Progenitor cell of endocrine pancreas (in vitro differentiated cells): ENCODE results near the gene KIAA1143. TPM values are rescaled to one million over a fixed set of nuclear protein-coding genes. Genes with fewer than 3 reads are reported as not detected.

Experiments
- DNase-seq: peaks from one replicate; pipeline ENCODE4 v3.0.0; 2021; ENCODE audit warnings: low spot score; ENCODE audit not compliant: unreplicated experiment
- H3K27ac Mint-ChIP-seq: 2 replicates; pipeline ENCODE4 v1.8.0; 2021; ENCODE audit warnings: mild to moderate bottlenecking, moderate library complexity, mixed read lengths
- H3K27me3 Mint-ChIP-seq: 2 replicates; pipeline ENCODE4 v1.8.0; 2021; ENCODE audit warnings: mixed read lengths
- H3K36me3 Mint-ChIP-seq: 2 replicates; pipeline ENCODE4 v1.8.0; 2022; ENCODE audit warnings: mixed read lengths; ENCODE audit not compliant: insufficient read depth
- H3K4me1 Mint-ChIP-seq: 2 replicates; pipeline ENCODE4 v1.8.0; 2021; ENCODE audit warnings: low read depth, mixed read lengths
- H3K4me3 Mint-ChIP-seq: 2 replicates; pipeline ENCODE4 v1.8.0; 2021; ENCODE audit warnings: low read depth, mild to moderate bottlenecking, moderate library complexity, mixed read lengths
- H3K9me3 Mint-ChIP-seq: 2 replicates; pipeline ENCODE4 v1.8.0; 2021; ENCODE audit warnings: low read depth, mixed read lengths
- long read RNA-seq: library from polyadenylated mRNA; unstranded; transcript quantifications from one replicate; pipeline ENCODE4 v2.0.0, GENCODE V29; 2020
- total RNA-seq: library from RNA; stranded (reverse); gene quantifications from 2 replicates; pipeline ENCODE4 v1.2.1, GENCODE V29; 2021
- TF ChIP-seq, protein P1 (sequence below): fragments of 200-600 bp; sonication (generic); IDR thresholded peaks from one replicate; pipeline ENCODE4 v1.5.0; 2021; ENCODE audit warnings: antibody characterized with exemption, mild to moderate bottlenecking; ENCODE audit not compliant: unreplicated experiment

KIAA1143 gene
- total RNA-seq, result 37.0 and 38.8 TPM in 2 replicates
- long read RNA-seq, full-length matches to known transcripts, result 159 of 171 reads
- long read RNA-seq, partial matches to known transcripts, result 2 of 171 reads
- long read RNA-seq, other reads (novel, unspliced or antisense), result 10 of 171 reads

DNA sequence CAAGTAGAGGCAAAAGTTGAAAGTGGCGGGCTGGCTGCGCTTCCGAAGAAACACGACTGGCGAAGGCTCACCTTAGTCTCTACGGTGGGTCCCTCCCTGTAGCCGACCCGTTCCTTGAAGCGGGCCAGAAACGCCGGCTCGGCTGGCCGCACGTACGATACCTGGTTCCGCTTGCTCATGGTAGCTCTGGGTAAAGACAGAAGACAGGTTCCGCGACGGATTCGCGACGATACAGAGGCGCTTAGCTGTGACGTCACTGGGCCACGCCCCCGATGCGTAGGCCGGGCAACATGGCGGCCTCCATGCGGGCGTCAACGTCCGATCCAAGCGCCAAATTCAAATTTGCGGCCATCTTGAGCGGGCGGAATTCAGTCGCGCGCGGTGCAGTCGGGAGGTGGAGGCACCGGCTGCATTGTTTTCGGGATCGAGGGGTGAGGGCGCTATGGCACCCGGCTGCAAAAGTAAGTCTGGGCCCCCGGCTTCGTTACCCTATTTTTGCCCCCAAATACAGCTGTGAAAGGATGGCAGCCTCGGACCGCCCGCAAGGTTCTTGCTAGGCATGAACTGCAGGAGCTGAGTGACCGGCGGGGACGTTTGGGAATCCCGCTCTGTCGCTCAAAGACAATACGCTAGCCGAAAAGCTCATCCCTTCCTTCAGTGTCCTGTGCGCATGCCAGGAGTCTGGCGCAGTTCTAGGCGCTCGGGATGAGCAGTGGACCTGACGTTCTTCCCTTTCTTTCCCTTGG is at the start of gene KIAA1143, which contains the start of gene KIF15:
KIAA1143 (minus strand) TSS at position 196 of the 746 bp plus-strand sequence; CDS start at position 179, 17 bp downstream.
KIF15 (plus strand) TSS at position 371 of the 746 bp plus-strand sequence; CDS start at position 443, 72 bp downstream.
- Mint-ChIP-seq H3K27me3 (no peaks in the 10 kb centered on the region), H3K27ac (peak within 1 kb of the TSS; percentile 96), H3K4me3 (peak within 1 kb of the TSS; percentile 88), H3K9me3 (peaks cover 26% of the 10 kb centered on the region), H3K36me3 (peaks cover 47% of the 10 kb centered on the region), H3K4me1 (peaks cover 10% of the 10 kb centered on the region)
- TF ChIP-seq, protein P1, sequence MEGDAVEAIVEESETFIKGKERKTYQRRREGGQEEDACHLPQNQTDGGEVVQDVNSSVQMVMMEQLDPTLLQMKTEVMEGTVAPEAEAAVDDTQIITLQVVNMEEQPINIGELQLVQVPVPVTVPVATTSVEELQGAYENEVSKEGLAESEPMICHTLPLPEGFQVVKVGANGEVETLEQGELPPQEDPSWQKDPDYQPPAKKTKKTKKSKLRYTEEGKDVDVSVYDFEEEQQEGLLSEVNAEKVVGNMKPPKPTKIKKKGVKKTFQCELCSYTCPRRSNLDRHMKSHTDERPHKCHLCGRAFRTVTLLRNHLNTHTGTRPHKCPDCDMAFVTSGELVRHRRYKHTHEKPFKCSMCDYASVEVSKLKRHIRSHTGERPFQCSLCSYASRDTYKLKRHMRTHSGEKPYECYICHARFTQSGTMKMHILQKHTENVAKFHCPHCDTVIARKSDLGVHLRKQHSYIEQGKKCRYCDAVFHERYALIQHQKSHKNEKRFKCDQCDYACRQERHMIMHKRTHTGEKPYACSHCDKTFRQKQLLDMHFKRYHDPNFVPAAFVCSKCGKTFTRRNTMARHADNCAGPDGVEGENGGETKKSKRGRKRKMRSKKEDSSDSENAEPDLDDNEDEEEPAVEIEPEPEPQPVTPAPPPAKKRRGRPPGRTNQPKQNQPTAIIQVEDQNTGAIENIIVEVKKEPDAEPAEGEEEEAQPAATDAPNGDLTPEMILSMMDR, result no peak
- peak; percentile 95 for DNase-seq

- H3K4me1 Mint-ChIP-seq, result no peaks in the 10 kb centered on the region
- H3K36me3 Mint-ChIP-seq, result peaks cover 9% of the 10 kb centered on the region
- H3K27ac Mint-ChIP-seq, result no peak overlapping the region
- no peak overlapping the region for H3K4me3 Mint-ChIP-seq
- H3K9me3 Mint-ChIP-seq, result no peaks in the 10 kb centered on the region
- DNase-seq, result no peak
- TF ChIP-seq, protein P1, result no peak
- H3K27me3 Mint-ChIP-seq, result no peaks in the 10 kb centered on the region
Measured at GRCh38 chr3:44805960-44806359, 44.5 kb upstream of the KIAA1143 start.

DNA sequence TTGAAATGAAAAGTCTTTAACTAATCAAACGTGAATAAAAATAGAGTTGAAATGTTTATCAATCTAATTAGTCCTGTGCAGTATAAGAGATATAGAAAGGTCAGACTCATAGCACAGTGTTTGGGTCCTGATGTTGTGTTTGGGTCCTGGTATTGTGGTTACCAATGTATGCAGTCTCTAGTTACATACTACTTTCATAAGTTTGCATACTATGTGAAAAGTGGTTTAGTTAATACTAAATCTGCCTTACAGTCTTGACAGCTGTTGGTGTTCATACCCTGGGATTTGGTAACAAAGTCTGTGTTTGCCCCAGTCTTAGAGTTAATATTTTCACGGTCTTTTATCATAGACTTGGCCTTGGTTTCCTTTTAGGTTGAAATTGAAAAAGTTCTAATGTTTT is 41.9 kb upstream of the KIAA1143 start:
- DNase-seq, result no peak
- H3K9me3 Mint-ChIP-seq, result no peaks in the 10 kb centered on the region
- no peak overlapping the region for H3K4me3 Mint-ChIP-seq
- TF ChIP-seq, protein P1, result no peak
- H3K36me3 Mint-ChIP-seq, result peaks cover 8% of the 10 kb centered on the region
- no peaks in the 10 kb centered on the region for H3K4me1 Mint-ChIP-seq
- no peak overlapping the region for H3K27ac Mint-ChIP-seq
- no peaks in the 10 kb centered on the region for H3K27me3 Mint-ChIP-seq

- Mint-ChIP-seq H3K27me3 (no peaks in the 10 kb centered on the region), H3K4me1 (no peaks in the 10 kb centered on the region), H3K36me3 (peaks cover 8% of the 10 kb centered on the region), H3K4me3 (no peak overlapping the region), H3K27ac (no peak overlapping the region), H3K9me3 (no peaks in the 10 kb centered on the region)
- TF ChIP-seq, protein P1, result no peak
- no peak for DNase-seq
Measured at GRCh38 chr3:44802011-44802410, 40.6 kb upstream of the KIAA1143 start.

GRCh38 chr3:44795197-44795596 is 33.8 kb upstream of the KIAA1143 start:
- H3K27me3 Mint-ChIP-seq, result no peaks in the 10 kb centered on the region
- H3K36me3 Mint-ChIP-seq, result peaks cover 8% of the 10 kb centered on the region
- no peak overlapping the region for H3K4me3 Mint-ChIP-seq
- no peaks in the 10 kb centered on the region for H3K9me3 Mint-ChIP-seq
- no peaks in the 10 kb centered on the region for H3K4me1 Mint-ChIP-seq
- TF ChIP-seq, protein P1, result no peak
- no peak overlapping the region for H3K27ac Mint-ChIP-seq
- DNase-seq, result no peak
